ENCODE results near the gene RPS15.

- TF ChIP-seq EZH2 (IDR thresholded peaks at IDR 0.05) = no peak
- TF ChIP-seq POLR2AphosphoS5 (IDR thresholded peaks at IDR 0.05; ENCODE audit: borderline replicate concordance, low read depth, low read length) = no peak
- TF ChIP-seq FOXP2 (optimal IDR thresholded peaks at IDR 0.05; ENCODE audit: control extremely low read depth, extremely low read length, insufficient read depth) = no peak
These were observed 29.0 kb downstream of the RPS15 start for GRCh38 chr19:1467215-1467489.

Measured in SK-N-MC (cell line).